PFSK-1 (cell line): ENCODE measurements around the gene ASMTL.

Experiments used
- FOXP2 ChIP-seq: optimal IDR thresholded peaks from 2 replicates; pipeline ENCODE3; 2011; ENCODE audit warnings: borderline replicate concordance, control low read depth, inconsistent platforms; ENCODE audit not compliant: insufficient read depth; ENCODE audit errors: extremely low read length, extremely low read depth
- POLR2AphosphoS5 ChIP-seq: IDR thresholded peaks from 2 replicates; pipeline ENCODE4 v1.6.1; 2012; ENCODE audit warnings: low read depth, mild to moderate bottlenecking, control low read depth, low read length, moderate library complexity
- TAF1 ChIP-seq: IDR thresholded peaks from 2 replicates; pipeline ENCODE4 v1.6.1; 2012; ENCODE audit warnings: low read length, control low read depth, borderline replicate concordance; ENCODE audit not compliant: insufficient read depth

- no peak for TF ChIP-seq POLR2AphosphoS5
- no peak for TF ChIP-seq FOXP2
- TF ChIP-seq TAF1: no peak
These were observed 48.3 kb upstream of the ASMTL start for GRCh38 chrX:1500701-1501624.
